GM23338 (cell line): Measurements from ENCODE around the gene PRTN3.

Source experiments
- CTCF ChIP-seq, 2 experiments: fragments of 200-600 bp in 1 of 2; sonication (generic) in 1 of 2; conservative IDR thresholded peaks; 2 replicates each; pipeline versions ENCODE4 v1.5.1 to v1.6.1; 2016 to 2017; ENCODE audit warnings: antibody characterized with exemption in 2 of 2, low read depth in 2 of 2, mild to moderate bottlenecking in 2 of 2, moderate library complexity in 1 of 2
- EZH2 ChIP-seq: fragments of 200-600 bp; sonication (generic); IDR thresholded peaks from one replicate; pipeline ENCODE4 v1.8.0; 2017; ENCODE audit warnings: antibody characterized with exemption, mild to moderate bottlenecking, low read depth; ENCODE audit not compliant: unreplicated experiment
- EZH2phosphoT487 ChIP-seq: fragments of 200-600 bp; sonication (generic); IDR thresholded peaks from one replicate; pipeline ENCODE4 v1.8.1; 2018; ENCODE audit warnings: antibody characterized with exemption; ENCODE audit not compliant: unreplicated experiment
- ZNF331 ChIP-seq: fragments of 250-450 bp; sonication (Bioruptor Pico); IDR thresholded peaks from 2 replicates; pipeline ENCODE4 v1.5.0; 2020; ENCODE audit warnings: low read depth, mild to moderate bottlenecking, moderate library complexity

GRCh38 chr19:885536-886224, 44.9 kb downstream of the PRTN3 start:
- TF ChIP-seq CTCF (conservative IDR thresholded peaks at IDR 0.05; ENCODE audit: low read depth in 2 of 2) (no peak), EZH2 (no peak), EZH2phosphoT487 (no peak), ZNF331 (no peak)
